ENCODE data around the gene SLC6A17. TPM values are rescaled to one million over a fixed set of nuclear protein-coding genes. Genes with fewer than 3 reads are reported as not detected.

Gene SLC6A17
- polyA plus RNA-seq (2013, experiment 1 of 2; ENCODE audit: insufficient read length): 0.23 TPM
- polyA plus RNA-seq (2013, experiment 2 of 2; ENCODE audit: insufficient read length): 0.21 TPM

- peak; percentile 53 for DNase-seq
Observed at GRCh38 chr1:110150330-110151174, at the start of gene SLC6A17. Gene SLC6A17, plus strand, starts transcription at chr1:110150494. Its CDS starts 16,436 bp downstream, at chr1:110166930.

- DNase-seq: no peak
Observed at GRCh38 chr1:110102081-110102480, 48.2 kb upstream of the SLC6A17 start.

GRCh38 chr1:110106013-110106941, 44.0 kb upstream of the SLC6A17 start:
- peak; percentile 64 for DNase-seq

- DNase-seq: no peak
Observed at GRCh38 chr1:110107867-110108469, 42.3 kb upstream of the SLC6A17 start.

- DNase-seq: no peak
Observed at GRCh38 chr1:110111081-110111480, 39.2 kb upstream of the SLC6A17 start.

GRCh38 chr1:110112143-110112542, 38.2 kb upstream of the SLC6A17 start, which contains the start of gene UBL4B:
Gene UBL4B, plus strand, starts transcription at chr1:110112443. Its CDS starts 92 bp downstream, at chr1:110112535.
- no peak for DNase-seq

- DNase-seq: no peak
Observed at GRCh38 chr1:110112656-110113055, 37.6 kb upstream of the SLC6A17 start.

- DNase-seq: no peak
Observed at GRCh38 chr1:110113551-110113950, 36.7 kb upstream of the SLC6A17 start.

- no peak for DNase-seq
Observed at GRCh38 chr1:110114173-110114572, 36.1 kb upstream of the SLC6A17 start.

- DNase-seq: no peak
Observed at GRCh38 chr1:110114784-110115183, 35.5 kb upstream of the SLC6A17 start.

GRCh38 chr1:110118636-110119396, 31.5 kb upstream of the SLC6A17 start:
- no peak for DNase-seq

- no peak for DNase-seq
Observed at GRCh38 chr1:110119843-110120242, 30.5 kb upstream of the SLC6A17 start.

- DNase-seq: no peak
Observed at GRCh38 chr1:110120960-110121561, 29.2 kb upstream of the SLC6A17 start.

GRCh38 chr1:110123224-110123623, 27.1 kb upstream of the SLC6A17 start:
- DNase-seq: peak; percentile 40

- no peak for DNase-seq
Observed at GRCh38 chr1:110125810-110126209, 24.5 kb upstream of the SLC6A17 start.

GRCh38 chr1:110130113-110130591, 20.1 kb upstream of the SLC6A17 start:
- no peak for DNase-seq

- DNase-seq: no peak
Observed at GRCh38 chr1:110130989-110131388, 19.3 kb upstream of the SLC6A17 start.

- no peak for DNase-seq
Observed at GRCh38 chr1:110132682-110133081, 17.6 kb upstream of the SLC6A17 start.

GRCh38 chr1:110133436-110133835, 16.9 kb upstream of the SLC6A17 start:
- DNase-seq: peak; percentile 11

GRCh38 chr1:110134050-110134595, 16.2 kb upstream of the SLC6A17 start:
- DNase-seq: no peak

- DNase-seq: no peak
Observed at GRCh38 chr1:110135246-110135645, 15.0 kb upstream of the SLC6A17 start.

Data from fibroblast of skin of abdomen (primary cell).